Stimulated activated CD4-positive, alpha-beta T cell treated with anti-CD3 and anti-CD28 coated beads, Interleukin-1b, Interleukin-23, amount 100 ng/mL, for 1 hour (primary cell): ENCODE measurements around the gene GNAO1.

Source experiments
- DNase-seq, 2 donors: peaks; one replicate each; pipeline ENCODE4 v3.0.0-alpha.2; 2020; ENCODE audit warnings: low read depth in 2 of 2

Gene GNAO1

DNA sequence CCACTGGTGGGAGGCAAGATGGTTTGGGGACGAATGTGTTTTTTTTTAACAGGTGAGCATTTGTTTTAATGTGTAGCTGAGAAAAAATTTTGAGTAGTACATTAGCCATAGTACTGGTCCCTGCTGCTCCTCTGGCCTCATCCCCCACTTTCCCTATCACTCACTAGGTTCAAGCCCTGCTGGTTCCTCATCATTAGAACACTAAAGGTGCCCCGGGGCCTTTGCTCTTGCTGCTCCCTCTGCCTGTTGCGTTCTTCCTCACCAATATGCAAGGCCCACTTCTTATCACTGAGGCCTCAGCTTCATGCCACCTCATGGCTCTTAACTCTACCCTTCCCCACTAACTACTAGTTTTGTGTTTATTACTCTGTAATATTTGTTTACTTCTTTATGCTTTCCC, 74.5 kb downstream of the GNAO1 start:
- DNase-seq = no peak

DNA sequence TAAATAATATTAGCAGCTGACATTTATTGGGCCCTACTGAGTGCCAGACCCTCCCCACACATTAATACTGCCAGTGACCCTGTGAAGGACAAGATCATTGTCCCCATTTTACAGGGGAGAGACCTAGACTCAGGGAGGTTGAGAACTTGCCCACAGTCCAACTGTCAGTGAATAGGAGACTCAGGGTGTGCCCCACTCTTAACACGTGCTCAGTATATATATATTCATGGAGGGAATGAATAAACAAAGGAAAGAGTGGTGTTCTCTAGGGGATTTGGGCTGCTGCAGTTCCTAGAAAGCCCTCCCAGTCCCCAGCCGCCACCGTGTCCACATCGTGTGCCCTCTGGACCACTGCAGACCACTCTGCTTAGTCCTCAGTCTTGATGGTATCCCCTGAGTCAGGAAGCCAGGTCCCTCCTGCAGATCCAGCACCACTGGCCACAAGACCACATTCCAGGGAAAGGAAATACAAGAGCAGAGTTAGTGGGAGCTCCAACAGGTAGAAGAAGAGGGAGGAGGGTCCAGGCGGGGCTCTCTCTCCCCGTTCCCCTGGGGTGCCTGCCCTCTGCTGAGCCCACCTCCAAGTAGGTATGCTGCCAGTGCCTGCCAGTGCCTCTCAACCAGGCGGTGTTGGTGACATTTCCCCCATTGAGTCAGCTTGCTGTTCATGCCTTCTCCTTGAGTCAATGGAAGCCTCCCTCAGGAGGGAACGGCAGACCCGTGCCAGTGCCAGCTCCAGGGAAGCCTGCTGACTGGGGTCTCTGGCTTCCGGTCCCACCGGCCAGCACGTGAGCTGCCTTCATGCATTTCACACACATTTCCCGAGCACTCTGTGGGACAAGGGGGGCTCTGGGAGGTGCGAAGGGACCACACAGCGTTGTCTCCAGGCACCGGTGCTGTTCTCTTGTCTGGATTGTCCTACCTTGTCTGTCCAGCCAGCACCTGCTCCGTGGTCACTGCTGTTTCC, 75.6 kb downstream of the GNAO1 start:
- DNase-seq = no peak

DNA sequence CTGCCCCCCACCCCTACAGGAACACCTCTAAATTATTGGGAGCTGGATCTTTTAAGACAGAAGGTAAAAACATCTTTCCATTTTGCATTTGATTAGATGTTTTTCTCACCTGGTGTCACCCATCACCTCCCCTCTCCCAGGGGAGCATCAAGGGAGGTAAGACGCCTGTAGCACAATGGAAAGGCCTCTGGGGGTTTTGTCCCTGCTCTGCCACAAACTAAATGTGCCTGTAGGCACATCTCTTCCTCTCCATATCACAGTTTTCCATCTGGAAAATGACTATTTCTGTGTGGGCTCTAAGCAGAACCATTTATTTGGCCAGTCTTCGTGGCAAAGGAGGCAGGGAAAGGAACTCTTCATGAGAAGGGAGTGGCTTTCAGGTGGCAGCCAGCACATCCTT, 76.6 kb downstream of the GNAO1 start:
- DNase-seq = no peak

DNA sequence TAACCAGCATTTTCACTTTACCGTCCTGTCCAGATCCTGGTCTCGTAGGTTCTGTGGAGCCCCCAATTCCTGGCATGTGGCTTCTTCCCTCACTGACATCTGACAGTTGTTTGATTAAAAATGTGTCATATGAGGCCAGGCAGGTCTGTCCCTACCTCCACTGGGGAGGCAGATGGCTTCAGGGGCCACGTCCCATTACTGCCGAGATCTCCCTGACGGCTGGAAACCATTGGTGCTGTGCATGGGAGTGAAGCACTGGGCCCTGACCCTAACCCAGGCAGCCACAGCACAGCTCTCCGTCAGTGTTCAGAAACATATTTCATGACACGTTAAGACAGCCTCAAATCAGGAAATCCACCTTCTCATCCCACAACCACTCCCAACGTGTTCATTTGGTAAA, 77.5 kb downstream of the GNAO1 start:
- DNase-seq = no peak

DNA sequence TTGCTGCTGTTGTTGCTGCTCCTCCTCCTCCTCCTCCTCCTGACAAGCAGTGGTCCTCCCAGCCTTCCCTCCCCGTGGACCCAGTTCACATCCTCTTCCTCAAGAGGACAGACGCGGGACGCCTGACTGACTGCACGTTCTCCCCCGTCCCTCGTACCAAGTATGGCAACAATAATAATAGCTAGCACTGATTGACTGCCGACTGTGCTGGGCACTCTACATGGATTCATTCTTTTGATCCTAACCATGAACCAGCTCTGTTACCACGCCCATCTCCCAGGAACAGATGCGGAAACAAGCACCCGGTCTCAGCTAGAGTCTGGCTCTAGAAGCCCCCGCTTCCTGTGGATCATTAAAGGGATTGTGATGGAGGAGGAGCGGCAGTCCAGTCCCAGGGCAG, 78.0 kb downstream of the GNAO1 start:
- DNase-seq = no peak

DNA sequence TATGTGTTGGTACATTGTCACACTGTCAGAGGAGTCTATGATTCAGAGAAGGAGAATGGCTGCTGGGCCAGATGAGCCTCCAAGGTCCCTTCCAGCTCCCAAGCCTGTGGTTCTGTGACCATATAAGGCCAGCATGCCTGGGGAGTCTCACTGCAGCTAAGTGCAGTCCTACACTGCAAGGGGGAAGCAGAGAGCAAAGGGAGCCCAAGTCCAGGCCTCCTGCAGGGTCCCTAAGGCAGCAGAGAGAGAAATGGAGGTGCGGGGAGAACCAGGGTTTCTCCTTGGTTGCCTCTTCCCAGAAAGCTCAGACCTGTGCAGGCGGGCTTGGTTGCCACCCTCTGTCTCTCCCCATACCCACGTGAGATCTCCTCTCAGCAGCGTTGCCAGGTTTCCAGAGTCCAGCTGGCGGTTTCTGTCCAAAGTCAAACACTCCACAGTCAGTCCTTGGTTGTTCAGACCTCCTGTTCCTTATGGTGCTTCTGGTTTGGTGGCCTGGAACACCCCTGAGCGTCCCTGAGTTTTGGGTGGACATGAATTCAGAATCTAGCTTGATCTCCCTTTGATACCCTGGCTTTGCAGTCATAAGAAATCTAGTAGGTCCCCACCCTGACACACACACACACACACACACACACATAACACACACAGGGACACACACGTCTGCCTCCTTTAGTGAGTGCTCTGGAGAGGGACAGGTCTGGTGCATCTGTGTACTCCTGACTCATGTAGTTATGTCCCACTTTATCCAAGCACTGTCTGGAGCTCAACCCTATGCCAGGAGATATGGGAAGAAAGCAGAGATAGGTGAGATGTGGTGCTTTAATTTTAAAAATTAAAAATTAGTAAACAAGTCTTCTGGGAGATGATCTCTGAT, 78.8 kb downstream of the GNAO1 start:
- no peak for DNase-seq

DNA sequence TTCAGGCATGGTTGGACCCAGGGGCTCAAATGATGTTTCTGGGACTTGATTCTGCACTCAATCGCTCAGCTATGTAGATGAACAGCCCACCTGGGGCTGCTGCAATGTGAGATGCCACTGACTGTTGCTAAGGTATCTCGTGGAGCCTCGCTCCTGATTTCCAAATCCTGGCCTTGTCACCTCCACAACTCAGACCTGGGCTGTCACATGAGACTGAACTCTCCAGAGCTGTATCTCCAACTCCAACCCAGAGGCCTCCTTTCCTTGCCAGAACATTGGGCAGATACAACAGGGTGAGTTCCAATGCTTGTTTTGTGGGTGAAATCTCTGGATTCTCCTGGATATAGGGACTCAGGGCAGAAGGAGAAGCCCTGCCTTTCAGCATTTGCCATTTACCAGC, 79.5 kb downstream of the GNAO1 start:
- DNase-seq = no peak

DNA sequence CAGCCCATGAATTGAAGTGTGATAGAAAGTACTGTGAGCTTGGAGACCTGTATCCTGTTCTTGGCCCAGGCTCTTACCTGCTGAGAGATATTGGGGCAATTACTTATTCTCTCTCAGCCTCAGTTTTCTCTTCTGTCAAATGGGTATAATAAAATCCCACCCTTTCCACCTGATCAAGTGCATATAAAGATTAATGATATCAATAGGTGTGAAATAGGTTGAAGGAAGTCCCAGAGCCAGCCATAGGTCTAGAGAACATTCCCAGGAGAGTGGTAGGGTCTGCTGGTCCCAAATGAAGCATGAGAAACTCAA, 81.2 kb downstream of the GNAO1 start:
- no peak for DNase-seq

DNA sequence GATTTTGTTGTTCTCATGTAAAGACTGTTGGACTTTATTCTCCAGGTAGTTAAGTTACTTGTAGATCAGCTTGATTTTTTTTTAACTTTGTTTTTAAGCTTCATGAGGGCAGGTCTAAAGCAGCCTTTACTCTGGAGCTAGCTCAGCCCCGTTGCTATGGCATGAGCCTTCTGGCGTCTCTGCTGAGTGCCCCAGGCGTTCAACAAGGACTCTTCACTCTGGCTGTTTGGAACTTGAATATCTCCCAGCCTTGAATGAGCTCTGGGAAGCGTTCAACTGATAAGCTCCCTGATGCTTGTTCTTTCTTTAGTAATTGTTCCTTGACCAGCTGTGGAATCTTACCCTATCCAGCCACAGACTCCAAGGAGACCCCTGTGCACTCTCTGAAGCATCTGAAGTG, 82.3 kb downstream of the GNAO1 start:
- DNase-seq = no peak

DNA sequence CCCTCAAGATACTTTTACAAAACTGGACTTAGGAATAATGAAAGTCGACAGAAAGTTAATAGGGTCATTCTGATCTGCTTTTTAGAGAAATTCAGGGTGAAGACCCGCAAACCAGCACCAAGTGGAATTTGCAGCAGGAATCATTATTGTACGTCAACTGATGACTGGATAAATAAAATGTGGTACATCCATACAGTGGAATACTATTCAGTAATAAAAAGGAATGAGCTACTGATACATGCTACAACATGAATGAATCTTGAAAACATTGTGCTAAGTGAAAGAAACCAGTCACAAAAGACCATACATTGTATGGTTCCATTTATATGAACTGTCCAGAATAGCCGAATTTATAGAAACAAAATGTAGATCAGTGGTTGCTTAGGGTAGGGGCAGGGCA, 83.1 kb downstream of the GNAO1 start:
- no peak for DNase-seq

DNA sequence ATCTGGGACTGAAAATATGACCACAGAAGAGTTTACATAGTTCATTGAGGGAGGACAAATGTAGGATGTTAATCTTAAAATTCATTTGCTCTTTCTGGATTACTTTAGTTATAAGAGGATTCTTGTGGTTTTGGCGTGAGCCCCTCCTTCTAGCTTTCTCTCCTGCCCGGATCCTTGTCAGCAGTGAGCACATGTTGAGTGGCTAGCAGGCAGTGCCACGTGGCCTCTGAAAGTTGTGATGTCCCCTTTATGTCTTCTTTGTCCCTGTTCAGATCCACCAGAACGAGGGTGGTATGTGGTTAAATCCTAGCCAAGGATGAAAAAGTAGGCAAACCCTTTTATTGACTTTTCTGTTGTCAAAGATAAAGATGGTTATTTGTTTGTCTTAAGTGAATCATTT, 83.8 kb downstream of the GNAO1 start:
- DNase-seq = no peak

DNA sequence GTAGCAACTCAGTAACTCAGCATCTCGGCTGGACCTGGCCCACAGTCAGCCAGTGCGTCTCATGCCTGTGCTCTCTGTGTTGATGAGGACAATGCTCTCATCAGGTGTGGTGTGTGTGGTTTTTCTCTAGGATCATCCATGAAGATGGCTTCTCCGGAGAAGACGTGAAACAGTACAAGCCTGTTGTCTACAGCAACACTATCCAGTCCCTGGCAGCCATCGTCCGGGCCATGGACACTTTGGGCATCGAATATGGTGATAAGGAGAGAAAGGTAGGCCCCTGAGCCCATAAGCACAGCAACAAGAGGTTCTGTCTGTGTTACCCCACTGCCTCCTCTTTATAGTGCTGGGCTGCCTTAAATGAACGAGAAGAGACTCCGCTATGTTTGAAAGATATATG, 84.5 kb downstream of the GNAO1 start:
- DNase-seq = no peak

DNA sequence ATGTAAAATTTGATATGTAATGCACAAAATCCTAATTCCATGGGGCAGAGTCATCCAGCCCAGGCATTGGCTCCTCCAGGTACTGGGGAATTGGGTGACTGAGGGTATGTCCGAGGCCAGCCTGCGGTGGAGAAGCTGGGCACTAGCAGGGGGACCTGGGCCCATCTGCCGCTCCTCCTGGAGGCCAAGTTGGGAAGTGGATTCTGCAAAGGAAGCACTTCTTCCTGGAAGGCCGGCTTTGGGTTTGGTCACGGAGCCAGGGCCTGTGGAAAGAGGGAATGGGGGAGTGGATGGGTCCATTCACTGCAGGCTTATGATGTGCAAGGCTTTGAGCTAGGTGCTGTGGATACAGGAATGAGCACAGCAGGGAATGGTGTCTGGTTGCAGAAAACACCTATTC, 85.8 kb downstream of the GNAO1 start:
- DNase-seq = no peak

DNA sequence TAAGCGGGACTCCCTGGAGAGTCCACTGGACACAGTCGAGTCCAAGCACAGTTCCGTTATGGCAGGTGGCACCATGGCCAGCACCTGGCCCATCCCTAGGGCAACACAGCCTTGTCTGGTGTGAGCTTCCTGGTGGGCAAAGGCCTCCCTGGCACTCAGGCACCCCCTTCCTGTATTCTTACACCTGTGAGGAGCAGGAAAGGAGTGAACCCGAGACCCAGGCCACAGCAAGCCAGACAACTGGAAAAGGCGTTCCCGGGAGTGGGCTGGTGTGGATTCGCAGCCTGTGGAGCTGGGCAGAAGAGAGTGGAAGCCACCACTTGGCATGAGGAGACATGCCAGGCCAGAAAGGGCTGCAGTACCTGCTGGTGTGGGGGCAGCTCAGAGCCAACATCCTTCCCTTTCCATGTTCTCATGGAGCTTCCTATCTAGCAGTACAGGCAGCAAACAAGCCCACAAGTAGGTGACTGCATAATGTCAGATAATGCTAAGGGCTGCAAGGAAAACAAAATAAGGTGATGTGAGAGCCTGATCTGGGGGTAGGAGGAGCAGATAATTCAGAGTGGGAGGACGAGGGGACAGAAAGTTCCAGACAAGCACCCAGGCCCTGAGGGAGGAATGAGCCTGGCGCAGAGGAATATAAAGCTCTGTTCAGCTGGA, 87.0 kb downstream of the GNAO1 start:
- no peak for DNase-seq

DNA sequence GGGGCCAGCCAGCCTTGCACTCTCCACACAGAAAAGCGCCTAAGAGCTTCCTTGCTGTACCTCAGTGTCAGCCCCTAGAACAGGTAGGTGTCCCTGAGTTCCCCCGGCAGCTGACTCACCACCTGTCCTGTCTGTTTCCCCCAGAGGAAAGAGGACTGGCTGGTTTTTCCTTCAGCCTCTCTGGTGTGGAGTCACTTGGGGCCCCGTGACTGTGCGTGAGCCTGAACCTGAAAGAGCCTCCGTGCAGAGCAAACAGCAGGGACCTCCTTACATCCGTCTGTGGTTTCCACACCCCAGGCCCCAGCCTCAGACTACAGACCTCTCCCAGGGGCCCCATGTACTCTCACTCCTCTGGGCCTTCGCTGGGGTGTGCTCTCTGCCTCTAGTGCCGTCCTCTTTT, 87.8 kb downstream of the GNAO1 start:
- DNase-seq = peak; percentile 4 to 23

DNA sequence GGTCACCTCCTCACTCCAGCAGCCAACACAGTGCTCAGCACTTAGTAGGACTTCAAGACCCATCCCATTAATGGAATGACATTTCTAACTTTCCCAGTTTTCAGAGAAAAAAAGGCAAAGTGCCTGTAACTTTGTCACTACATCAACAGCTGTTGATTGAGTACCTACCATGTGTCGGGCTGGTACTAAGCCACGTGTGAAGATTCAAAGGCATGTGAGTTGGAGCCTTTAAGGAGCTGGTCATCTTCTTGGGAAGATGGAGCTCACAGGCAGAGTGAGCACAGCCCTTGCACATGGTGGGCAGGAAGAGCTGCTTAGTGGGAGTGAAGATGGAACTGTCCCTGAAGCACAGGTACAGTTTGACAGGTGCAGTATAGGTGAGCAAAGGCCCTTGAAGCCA, 88.6 kb downstream of the GNAO1 start:
- no peak for DNase-seq

DNA sequence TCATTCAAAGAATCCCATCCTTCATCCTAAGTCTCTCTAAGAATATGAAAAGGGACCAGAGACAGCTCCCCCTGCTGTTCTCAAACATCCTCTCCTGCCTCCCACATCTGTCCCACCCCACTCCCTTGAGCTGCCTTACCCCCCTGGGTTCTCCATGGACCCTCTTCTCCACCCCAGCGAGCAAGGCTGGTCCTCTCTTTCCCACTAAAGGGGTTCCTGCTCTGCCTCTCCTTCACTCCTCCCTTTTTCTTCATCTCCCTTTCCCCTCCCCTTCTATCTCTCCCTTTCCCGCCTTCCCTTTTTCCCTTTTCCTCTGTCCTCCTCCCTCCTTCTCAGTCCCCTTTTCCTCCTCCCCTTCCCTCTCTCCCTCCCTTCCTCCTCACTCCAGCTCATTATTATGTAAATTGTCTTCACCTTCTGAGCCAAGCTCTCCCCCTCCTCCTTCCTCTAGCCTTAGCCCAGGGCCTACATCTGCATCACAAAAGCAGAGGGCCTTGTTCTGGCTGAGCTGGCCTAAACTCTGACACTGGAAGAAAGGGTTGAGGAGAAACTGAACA, 90.0 kb downstream of the GNAO1 start:
- no peak for DNase-seq

DNA sequence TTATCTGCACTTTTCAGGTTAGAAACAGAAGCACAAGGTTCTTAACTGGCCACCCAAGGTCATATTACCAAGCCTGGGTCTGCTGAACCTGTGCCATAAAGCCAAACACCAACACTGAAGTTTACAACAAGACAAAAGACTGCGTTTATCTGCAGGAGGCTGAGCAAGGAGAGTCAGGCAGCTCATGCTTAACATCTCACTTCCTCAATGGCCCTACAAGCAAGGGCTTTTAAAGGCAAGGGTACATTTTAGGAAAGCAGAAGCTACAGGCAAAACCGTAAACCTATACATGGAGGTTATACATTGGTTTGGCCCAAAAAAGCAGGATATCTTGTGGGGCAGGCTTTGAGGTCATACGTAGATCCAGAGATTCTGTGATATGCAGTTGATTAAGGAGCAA, 91.2 kb downstream of the GNAO1 start:
- no peak for DNase-seq

DNA sequence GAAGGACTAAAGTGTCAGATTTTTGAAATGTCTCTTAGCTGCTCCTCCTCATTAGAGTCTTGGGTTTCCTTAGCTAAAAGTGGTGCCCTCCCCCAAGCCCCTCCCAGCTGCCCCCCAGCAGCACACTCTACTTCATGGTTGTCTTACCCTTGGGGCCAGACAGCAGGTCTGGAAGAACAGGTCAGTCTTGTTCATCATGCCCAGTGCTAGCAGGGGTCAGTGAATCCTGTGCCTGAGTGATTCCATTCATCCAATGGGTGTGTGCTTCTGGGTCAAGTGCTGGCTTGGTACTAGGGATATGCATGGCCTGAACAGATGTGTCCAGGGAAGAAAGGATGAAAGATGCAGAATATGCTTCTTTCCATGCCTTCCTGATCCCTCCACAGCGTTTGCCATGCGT, 93.2 kb downstream of the GNAO1 start:
- no peak for DNase-seq

DNA sequence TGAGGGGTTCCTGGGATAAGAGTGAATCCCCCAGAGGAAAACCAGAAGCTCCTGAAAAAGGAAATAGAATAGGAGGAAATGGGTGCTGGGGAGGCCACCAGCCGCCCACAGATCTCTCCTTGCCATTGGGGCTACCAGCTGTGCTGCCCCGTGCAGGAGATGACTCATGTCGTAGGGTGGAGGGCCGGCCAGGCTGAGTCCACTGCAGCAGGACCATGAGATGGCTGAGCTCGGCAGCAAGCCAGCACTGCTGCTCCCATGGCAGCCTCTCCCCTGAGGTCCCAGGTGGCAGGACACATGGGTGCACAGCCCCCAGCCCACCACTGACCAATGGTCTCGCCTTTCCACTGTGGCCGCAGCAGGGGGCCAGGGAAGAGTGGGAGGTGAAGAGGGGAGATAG, 95.5 kb downstream of the GNAO1 start:
- DNase-seq = no peak

DNA sequence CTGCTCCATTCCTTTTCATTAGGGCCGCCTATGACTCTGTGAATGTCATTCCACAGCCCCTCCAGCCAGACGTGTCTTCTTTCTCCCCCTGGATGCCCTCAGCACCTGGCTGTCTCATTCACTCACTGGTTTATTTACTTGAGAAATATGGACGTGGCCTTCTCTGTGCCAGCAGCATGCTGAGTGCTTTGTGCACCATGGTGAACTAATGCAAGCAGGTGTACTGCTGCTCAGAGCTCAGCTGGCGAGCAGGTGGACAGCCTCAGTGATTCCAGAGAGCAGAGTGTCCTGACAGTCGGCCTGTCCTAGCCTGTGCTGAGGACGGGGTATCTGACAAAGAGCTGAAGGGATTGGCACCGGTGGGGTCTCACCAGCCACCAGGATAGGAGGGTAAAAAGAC, 96.7 kb downstream of the GNAO1 start:
- DNase-seq = no peak

DNA sequence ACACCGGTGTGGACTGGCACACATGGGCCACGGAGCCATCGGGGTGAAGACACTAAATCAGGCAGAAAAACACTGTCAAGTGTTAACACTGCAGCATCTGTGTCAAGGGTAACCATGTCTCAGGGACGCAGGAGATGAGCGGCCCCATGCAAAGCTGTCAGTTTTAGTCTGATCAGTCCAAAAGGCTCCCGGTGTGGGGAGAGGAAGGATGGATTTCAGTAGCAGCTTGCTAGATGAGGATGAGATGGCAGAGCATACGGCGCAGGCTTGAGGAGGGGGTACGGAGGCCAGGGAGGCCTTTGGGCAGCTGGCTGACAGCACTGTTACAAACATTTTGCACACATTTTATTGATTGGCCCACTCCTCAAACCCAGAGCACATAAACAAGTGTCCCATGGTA, 98.1 kb downstream of the GNAO1 start:
- no peak for DNase-seq
